SK-N-SH (cell line): ENCODE data around the gene STYXL1.

Experiments
- EP300 ChIP-seq, 2 experiments: IDR thresholded peaks; 2 replicates each; pipeline versions ENCODE4 v1.4.0 to v1.6.1; 2012; ENCODE audit warnings: borderline replicate concordance in 1 of 2, low read depth in 1 of 2, low read length in 1 of 2
- GATA2 ChIP-seq: sonication (generic); formaldehyde crosslinking; IDR thresholded peaks from 2 replicates; pipeline ENCODE4 v1.5.0; 2020; ENCODE audit warnings: mild to moderate bottlenecking, missing genetic modification reagents
- POLR2AphosphoS5 ChIP-seq: IDR thresholded peaks from 2 replicates; pipeline ENCODE4 v1.6.1; 2012; ENCODE audit warnings: low read depth, low read length
- RAD21 ChIP-seq: IDR thresholded peaks from 2 replicates; pipeline ENCODE4 v1.6.1; 2012; ENCODE audit warnings: mild to moderate bottlenecking, low read length
- RXRA ChIP-seq: IDR thresholded peaks from 2 replicates; pipeline ENCODE4 v1.4.0; 2012; ENCODE audit warnings: low read depth, mild to moderate bottlenecking, borderline replicate concordance
- TF ChIP-seq, protein P1 (sequence below): fragments of 200-600 bp; sonication (generic); IDR thresholded peaks from 2 replicates; pipeline ENCODE4 v1.6.1; 2017; ENCODE audit warnings: antibody characterized with exemption, mild to moderate bottlenecking, moderate library complexity
- TF ChIP-seq, protein P2 (sequence below): IDR thresholded peaks from 2 replicates; pipeline ENCODE4; 2012
- TF ChIP-seq, protein P3 (sequence below): fragments of 150-350 bp; IDR thresholded peaks from 2 replicates; pipeline ENCODE4 v1.6.1; 2017; ENCODE audit warnings: antibody characterized with exemption, low read length, low read depth, borderline replicate concordance

DNA sequence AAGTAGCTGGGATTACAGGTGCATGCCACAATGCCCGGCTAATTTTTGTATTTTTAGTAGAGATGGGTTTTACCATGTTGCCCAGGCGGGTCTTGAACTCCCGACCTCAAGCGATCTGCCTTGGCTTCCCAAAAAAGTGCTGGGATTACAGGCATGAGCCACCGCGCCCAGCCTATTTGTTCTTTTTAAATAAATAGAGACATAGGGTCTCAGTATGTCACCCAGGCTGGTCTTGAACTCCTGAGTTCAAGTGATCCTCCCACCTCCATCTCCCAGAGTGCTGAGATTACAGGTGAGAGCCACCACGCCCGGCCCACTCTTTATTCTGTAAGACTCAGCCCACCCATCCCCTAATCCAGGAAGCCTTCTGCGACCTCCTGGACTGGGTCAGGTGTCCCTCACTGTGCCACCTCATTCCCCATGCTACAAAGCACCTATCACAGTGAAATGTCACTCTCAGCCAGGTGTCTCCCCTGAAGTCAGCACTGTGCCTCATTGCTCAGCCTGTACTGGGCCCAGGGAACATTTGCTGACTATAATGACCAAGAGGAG is 56.2 kb downstream of the STYXL1 start:
- TF ChIP-seq EP300 (IDR thresholded peaks at IDR 0.05; ENCODE audit: borderline replicate concordance in 1 of 2, low read depth in 1 of 2, low read length in 1 of 2) (no peak), POLR2AphosphoS5 (no peak), RAD21 (no peak), RXRA (no peak), GATA2 (CRISPR knock-in tag) (no peak)
- TF ChIP-seq, protein P1, sequence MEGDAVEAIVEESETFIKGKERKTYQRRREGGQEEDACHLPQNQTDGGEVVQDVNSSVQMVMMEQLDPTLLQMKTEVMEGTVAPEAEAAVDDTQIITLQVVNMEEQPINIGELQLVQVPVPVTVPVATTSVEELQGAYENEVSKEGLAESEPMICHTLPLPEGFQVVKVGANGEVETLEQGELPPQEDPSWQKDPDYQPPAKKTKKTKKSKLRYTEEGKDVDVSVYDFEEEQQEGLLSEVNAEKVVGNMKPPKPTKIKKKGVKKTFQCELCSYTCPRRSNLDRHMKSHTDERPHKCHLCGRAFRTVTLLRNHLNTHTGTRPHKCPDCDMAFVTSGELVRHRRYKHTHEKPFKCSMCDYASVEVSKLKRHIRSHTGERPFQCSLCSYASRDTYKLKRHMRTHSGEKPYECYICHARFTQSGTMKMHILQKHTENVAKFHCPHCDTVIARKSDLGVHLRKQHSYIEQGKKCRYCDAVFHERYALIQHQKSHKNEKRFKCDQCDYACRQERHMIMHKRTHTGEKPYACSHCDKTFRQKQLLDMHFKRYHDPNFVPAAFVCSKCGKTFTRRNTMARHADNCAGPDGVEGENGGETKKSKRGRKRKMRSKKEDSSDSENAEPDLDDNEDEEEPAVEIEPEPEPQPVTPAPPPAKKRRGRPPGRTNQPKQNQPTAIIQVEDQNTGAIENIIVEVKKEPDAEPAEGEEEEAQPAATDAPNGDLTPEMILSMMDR, result no peak
- TF ChIP-seq, protein P2, sequence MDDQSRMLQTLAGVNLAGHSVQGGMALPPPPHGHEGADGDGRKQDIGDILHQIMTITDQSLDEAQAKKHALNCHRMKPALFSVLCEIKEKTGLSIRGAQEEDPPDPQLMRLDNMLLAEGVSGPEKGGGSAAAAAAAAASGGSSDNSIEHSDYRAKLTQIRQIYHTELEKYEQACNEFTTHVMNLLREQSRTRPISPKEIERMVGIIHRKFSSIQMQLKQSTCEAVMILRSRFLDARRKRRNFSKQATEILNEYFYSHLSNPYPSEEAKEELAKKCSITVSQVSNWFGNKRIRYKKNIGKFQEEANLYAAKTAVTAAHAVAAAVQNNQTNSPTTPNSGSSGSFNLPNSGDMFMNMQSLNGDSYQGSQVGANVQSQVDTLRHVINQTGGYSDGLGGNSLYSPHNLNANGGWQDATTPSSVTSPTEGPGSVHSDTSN, result no peak
- TF ChIP-seq, protein P3, sequence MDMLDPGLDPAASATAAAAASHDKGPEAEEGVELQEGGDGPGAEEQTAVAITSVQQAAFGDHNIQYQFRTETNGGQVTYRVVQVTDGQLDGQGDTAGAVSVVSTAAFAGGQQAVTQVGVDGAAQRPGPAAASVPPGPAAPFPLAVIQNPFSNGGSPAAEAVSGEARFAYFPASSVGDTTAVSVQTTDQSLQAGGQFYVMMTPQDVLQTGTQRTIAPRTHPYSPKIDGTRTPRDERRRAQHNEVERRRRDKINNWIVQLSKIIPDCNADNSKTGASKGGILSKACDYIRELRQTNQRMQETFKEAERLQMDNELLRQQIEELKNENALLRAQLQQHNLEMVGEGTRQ, result no peak
